SH-SY5Y (cell line): Measurements from ENCODE around the gene JHY.

Source experiments
- GATA2 ChIP-seq: IDR thresholded peaks from 2 replicates; pipeline ENCODE4 v1.6.1; 2011; ENCODE audit warnings: mild to moderate bottlenecking, low read depth, low read length
- GATA3 ChIP-seq: IDR thresholded peaks from 2 replicates; pipeline ENCODE4 v1.6.1; 2011; ENCODE audit warnings: low read depth, mild to moderate bottlenecking, low read length, moderate library complexity

DNA sequence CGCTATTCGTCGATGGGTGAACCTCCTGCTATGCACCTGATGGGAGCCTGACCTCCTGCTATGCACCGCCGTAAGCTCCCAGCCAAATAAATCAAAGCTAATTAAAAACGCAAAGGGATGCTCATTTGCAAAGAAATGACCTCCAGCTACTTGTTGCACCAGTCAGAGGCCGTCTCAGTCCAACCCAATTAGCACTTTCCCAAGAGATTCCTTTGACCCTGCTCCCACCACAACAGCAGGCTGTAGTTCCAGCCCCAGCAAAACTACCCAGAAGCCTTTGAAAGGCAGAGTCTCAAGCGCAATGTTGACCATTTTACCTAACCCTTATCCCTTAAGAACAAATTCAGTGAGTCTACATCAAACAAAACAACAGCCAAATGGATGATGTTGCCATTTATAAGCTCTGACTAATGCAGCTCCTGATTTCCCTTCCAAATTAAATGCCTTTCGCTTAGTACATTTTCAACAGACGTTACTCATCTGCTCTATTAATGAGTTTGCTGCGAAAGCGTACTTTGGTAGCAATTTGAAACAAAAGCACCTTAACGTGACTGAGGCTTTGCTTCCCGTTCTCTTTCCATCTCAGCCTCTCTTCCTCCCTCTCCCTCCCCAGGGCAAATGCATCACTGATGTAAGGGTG, 116.3 kb downstream of the JHY start:
- TF ChIP-seq GATA2 (no peak), GATA3 (no peak)
